HCT116 (cell line): ENCODE measurements around the gene AADACL3. TPM values are rescaled to one million over a fixed set of nuclear protein-coding genes. Genes with fewer than 3 reads are reported as not detected.

Experiments used
- ATAC-seq: fragments of 200-7000 bp; cut with Tn5 transposase; 2 replicates; pipeline ENCODE4 v1.9.1; 2020; ENCODE audit warnings: mild to moderate bottlenecking, moderate library complexity
- BruUV-seq: library from RNA; stranded (reverse); fragments of 400-500 nt; replicated peaks from 2 replicates; lab custom pipeline; 2021; lab: Mats Ljungman, UMichigan
- CTCF ChIA-PET: fragments of 300-600 bp; sonication (Branson Sonifier 250); formaldehyde crosslinking; loops from one replicate; lab custom pipeline; 2021; ENCODE audit warnings: antibody characterized with exemption; lab: Charles Lee
- POLR2A ChIA-PET: fragments of 300-600, 350-600 bp; sonication (Branson Sonifier 250); formaldehyde crosslinking; loops from one replicate; lab custom pipeline; 2021; ENCODE audit warnings: antibody characterized with exemption; lab: Charles Lee
- RAD21 ChIA-PET, 2 experiments: fragments of 300-600 bp; sonication (Branson Sonifier 250); formaldehyde crosslinking; loops; one replicate each; lab custom pipeline; 2023; ENCODE audit warnings: low total read pairs in 2 of 2; ENCODE audit not compliant: uncharacterized antibody in 2 of 2, unreplicated experiment in 2 of 2, low non-redundant PET in 1 of 2; lab: Charles Lee
- DNase-seq: peaks from one replicate; pipeline ENCODE4 v3.0.0-alpha.2; 2010; ENCODE audit warnings: low read depth, low spot score
- H2AFZ ChIP-seq: fragments of 200-600 bp; shearing (Covaris generic), sonication (generic); 2 replicates; pipeline ENCODE4 v1.6.1; 2017; ENCODE audit warnings: low read depth, mixed run types, mixed read lengths, antibody characterized with exemption, low read length; ENCODE audit not compliant: poor library complexity, severe bottlenecking
- H3K27ac ChIP-seq: 2 replicates; pipeline ENCODE4 v1.5.1; 2012; ENCODE audit warnings: low read depth, low read length
- H3K27me3 ChIP-seq: fragments of 200-600 bp; sonication (generic); 2 replicates; pipeline ENCODE4 v1.6.1; 2016; ENCODE audit warnings: mixed run types, low read length, mixed read lengths; ENCODE audit not compliant: insufficient read depth
- H3K36me3 ChIP-seq, 2 experiments: fragments of 200-500 bp in 1 of 2; fragments of 200-600 bp in 1 of 2; sonication (Bioruptor generic) in 1 of 2; sonication (generic) in 1 of 2; 2 replicates each; pipeline versions ENCODE4 v1.5.1 to v1.6.1; 2014 to 2016; ENCODE audit warnings: low read length in 2 of 2, inconsistent platforms in 1 of 2, mixed read lengths in 1 of 2, mixed run types in 1 of 2; ENCODE audit not compliant: insufficient read depth in 2 of 2, control insufficient read depth in 1 of 2
- H3K4me1 ChIP-seq, 2 experiments: fragments of 200-600 bp in 1 of 2; sonication (generic) in 1 of 2; 2 replicates each; pipeline versions ENCODE4 v1.5.1 to v1.6.1; 2012 to 2017; ENCODE audit warnings: low read length in 2 of 2, inconsistent platforms in 1 of 2, mild to moderate bottlenecking in 1 of 2, mixed read lengths in 1 of 2, mixed run types in 1 of 2, moderate library complexity in 1 of 2; ENCODE audit not compliant: insufficient read depth in 2 of 2, control insufficient read depth in 1 of 2
- H3K4me2 ChIP-seq: fragments of 200-600 bp; sonication (generic); 2 replicates; pipeline ENCODE4 v1.6.1; 2017; ENCODE audit warnings: mixed run types, low read length, mixed read lengths
- H3K4me3 ChIP-seq, 2 experiments: fragments of 200-600 bp in 1 of 2; sonication (generic) in 1 of 2; replicated peaks in 1 of 2; 2 replicates each; pipeline ENCODE4 v1.5.1; 2011 to 2016; ENCODE audit warnings: low read length in 2 of 2, control low read depth in 1 of 2, low read depth in 1 of 2, mild to moderate bottlenecking in 1 of 2, mixed read lengths in 1 of 2, mixed run types in 1 of 2
- H3K79me2 ChIP-seq: fragments of 200-600 bp; sonication (generic); 2 replicates; pipeline ENCODE4 v1.6.1; 2017; ENCODE audit warnings: mild to moderate bottlenecking, mixed run types, low read length, moderate library complexity, mixed read lengths; ENCODE audit not compliant: insufficient read depth
- H3K9ac ChIP-seq: fragments of 200-600 bp; sonication (generic); 2 replicates; pipeline ENCODE4 v1.6.1; 2016; ENCODE audit warnings: low read length, mixed read lengths
- H3K9me2 ChIP-seq: fragments of 200-600 bp; sonication (generic), shearing (Covaris generic); 2 replicates; pipeline ENCODE4 v1.6.1; 2017; ENCODE audit warnings: mixed run types, mild to moderate bottlenecking, moderate library complexity; ENCODE audit not compliant: insufficient read depth
- H3K9me3 ChIP-seq, 2 experiments: fragments of 200-500 bp in 1 of 2; fragments of 200-600 bp in 1 of 2; sonication (Bioruptor generic) in 1 of 2; sonication (generic) in 1 of 2; 2 replicates each; pipeline ENCODE4 v1.6.1; 2014 to 2017; ENCODE audit warnings: low read length in 2 of 2, mixed read lengths in 2 of 2, inconsistent platforms in 1 of 2, low read depth in 1 of 2, mild to moderate bottlenecking in 1 of 2, mixed run types in 1 of 2, moderate library complexity in 1 of 2; ENCODE audit not compliant: control insufficient read depth in 1 of 2, insufficient read depth in 1 of 2
- H4K20me1 ChIP-seq: fragments of 200-600 bp; sonication (generic), shearing (Covaris generic); 2 replicates; pipeline ENCODE4 v1.6.1; 2017; ENCODE audit warnings: mixed run types, mild to moderate bottlenecking, moderate library complexity; ENCODE audit not compliant: insufficient read depth
- CEBPB ChIP-seq: IDR thresholded peaks from 2 replicates; pipeline ENCODE4 v1.6.1; 2012; ENCODE audit warnings: low read depth
- EGR1 ChIP-seq: IDR thresholded peaks from 2 replicates; pipeline ENCODE4 v1.6.1; 2012; ENCODE audit warnings: low read depth
- ELF1 ChIP-seq: IDR thresholded peaks from 2 replicates; pipeline ENCODE4 v1.6.1; 2012; ENCODE audit warnings: low read depth, borderline replicate concordance
- EZH2phosphoT487 ChIP-seq: fragments of 200-600 bp; IDR thresholded peaks from 2 replicates; pipeline ENCODE4 v1.6.1; 2018; ENCODE audit warnings: antibody characterized with exemption, borderline replicate concordance
- FOSL1 ChIP-seq: IDR thresholded peaks from 2 replicates; pipeline ENCODE4 v1.6.1; 2012; ENCODE audit warnings: low read depth
- SRF ChIP-seq: IDR thresholded peaks from 2 replicates; pipeline ENCODE4 v1.6.1; 2012; ENCODE audit warnings: low read depth
- intact Hi-C: fragments of 100-400 bp; cut with micrococcal nuclease; formaldehyde crosslinking; loops from 2 replicates; pipeline ENCODE4 v1.10.0; 2022
- total RNA-seq: library from RNA; stranded (reverse); gene quantifications from one replicate; pipeline ENCODE4 v1.2.1, GENCODE V29; 2021; ENCODE audit not compliant: unreplicated experiment

AADACL3 gene
- total RNA-seq, 1 experiment from 2014 or later: not detected

- Histone ChIP-seq H3K27ac (no peak within 1 kb of the TSS), H3K4me2 (no peak within 1 kb of the TSS), H3K9ac (no peak within 1 kb of the TSS), H2AFZ (no peak within 1 kb of the TSS), H3K9me3 (no peaks in the 10 kb centered on the region), H3K4me3 (no peak within 1 kb of the TSS), H3K36me3 (no peaks in the 10 kb centered on the region)
- ChIA-PET CTCF (no interaction called here), POLR2A (no interaction called here), RAD21 (no interaction called here)
- intact Hi-C loops: loop anchor here (10.0 kb wide), 1 partner anchor 499 kb away; no protein-coding TSS in a partner anchor
- DNase-seq: no peak
- no TSS peak for BruUV-seq
- no peak for TF ChIP-seq EZH2phosphoT487
- TF ChIP-seq SRF: no peak
- no peak for TF ChIP-seq FOSL1
- TF ChIP-seq, all 23 proteins: peak for 0
- H3K27me3 ChIP-seq: peaks cover 6% of the 10 kb centered on the region; the same call in 1 of the 2 replicates
- no peaks in the 10 kb centered on the region for H4K20me1 ChIP-seq
- ATAC-seq: no peak
- no peaks in the 10 kb centered on the region for H3K4me1 ChIP-seq
- no peaks in the 10 kb centered on the region for H3K79me2 ChIP-seq
- no peaks in the 10 kb centered on the region for H3K9me2 ChIP-seq
These were observed 57.5 kb downstream of the AADACL3 start, which contains the start of gene PRAMEF12 for GRCh38 chr1:12773438-12773837. Gene PRAMEF12, plus strand, starts transcription at chr1:12773738. Its CDS starts 1,130 bp downstream, at chr1:12774868.

- Histone ChIP-seq H3K4me3 (no peak overlapping the region), H3K79me2 (no peaks in the 10 kb centered on the region), H3K27ac (no peak overlapping the region), H3K9me2 (no peaks in the 10 kb centered on the region), H3K4me1 (no peaks in the 10 kb centered on the region), H2AFZ (no peak overlapping the region), H3K4me2 (no peak overlapping the region)
- no peak for ATAC-seq
- POLR2A ChIA-PET: no interaction called here
- TF ChIP-seq EZH2phosphoT487 (no peak), SRF (no peak), CEBPB (no peak), EGR1 (no peak), ELF1 (no peak)
- TF ChIP-seq, all 23 proteins: peak for 0
- no peak for DNase-seq
- RAD21 ChIA-PET: no interaction called here
- intact Hi-C loops: loop anchor here (5.0 to 10.0 kb wide), 2 partner anchors 463 to 500 kb away; no protein-coding TSS in a partner anchor
- Histone ChIP-seq H3K9me3 (no peaks in the 10 kb centered on the region), H3K27me3 (peaks cover 6% of the 10 kb centered on the region; the same call in 1 of the 2 replicates), H4K20me1 (no peaks in the 10 kb centered on the region), H3K36me3 (no peaks in the 10 kb centered on the region), H3K9ac (no peak overlapping the region)
- BruUV-seq: no TSS peak
- CTCF ChIA-PET: no interaction called here
These were observed 59.0 kb downstream of the AADACL3 start for GRCh38 chr1:12774801-12775345.
